Right renal cortex interstitium (tissue), 3 donors: ENCODE data around the gene RETREG1. TPM values are rescaled to one million over a fixed set of nuclear protein-coding genes. Genes with fewer than 3 reads are reported as not detected.
"Not testable (repeated sequence)": the region's sequence is repeated elsewhere in the genome, so short reads cannot be mapped to it uniquely, and the experiment has no call there.

Experiments
- DNase-seq, 3 donors: peaks; one replicate each; pipeline ENCODE4 v3.0.0-alpha.2; 2013; ENCODE audit warnings: low read depth in 3 of 3, low spot score in 2 of 3
- polyA plus RNA-seq, 3 donors: library from polyadenylated mRNA; unstranded; fragments of 120-200 nt; gene quantifications; one replicate each; pipeline ENCODE4 v1.2.1, GENCODE V29; 2013; ENCODE audit not compliant: insufficient read length in 3 of 3

RETREG1 gene
- polyA plus RNA-seq, result 10 to 100 TPM; 41.7 to 54.6 (median 48.9) TPM

GRCh38 chr5:16616536-16617273, at the start of gene RETREG1:
TSS of gene RETREG1 (minus strand) at chr5:16616997. CDS start at chr5:16616971, 26 bp downstream.
- DNase-seq, result no peak

- DNase-seq, result no peak
These were observed 49.5 kb upstream of the RETREG1 start for GRCh38 chr5:16666130-16666882.

DNA sequence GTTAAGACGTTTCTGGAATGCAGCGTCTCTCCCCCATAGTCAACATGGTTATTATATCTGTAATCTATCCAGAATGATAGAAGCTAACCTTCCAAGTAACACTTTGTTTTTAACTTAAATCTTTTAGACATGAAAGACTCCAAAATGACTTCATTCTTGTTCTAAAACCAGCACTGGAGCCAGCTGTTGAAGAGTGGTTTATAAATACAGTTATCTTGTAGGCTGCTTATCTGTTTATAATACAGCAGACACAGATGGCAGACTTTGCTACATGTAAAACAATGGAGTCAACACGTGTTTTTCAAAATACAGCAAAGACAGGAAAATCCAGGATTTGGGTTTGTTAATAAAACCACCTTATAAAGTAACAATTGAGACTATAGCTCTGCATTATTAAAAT, 48.8 kb upstream of the RETREG1 start:
- DNase-seq, result no peak

GRCh38 chr5:16664368-16664767, 47.6 kb upstream of the RETREG1 start:
- DNase-seq, result no peak

DNA sequence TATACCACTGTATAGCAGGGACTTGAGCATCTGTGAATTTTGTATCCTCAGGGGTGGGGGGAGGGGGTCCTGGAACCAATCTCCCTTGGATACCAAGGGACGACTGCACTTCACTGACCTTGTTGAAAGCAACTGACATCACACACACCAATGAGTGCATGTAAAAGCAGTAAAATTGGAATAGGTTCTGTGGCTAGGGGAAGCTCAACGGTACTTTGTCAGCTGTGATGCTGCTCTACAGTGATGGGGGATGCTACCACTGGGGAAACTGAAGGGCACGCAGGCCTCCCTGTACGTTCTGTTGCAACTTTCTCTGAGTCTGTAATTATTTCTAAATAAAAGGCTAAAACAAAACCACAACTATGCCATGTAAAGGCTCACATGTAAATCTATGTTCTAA, 47.0 kb upstream of the RETREG1 start:
- DNase-seq, result no peak

GRCh38 chr5:16661713-16662112, 44.9 kb upstream of the RETREG1 start:
- no peak for DNase-seq

- DNase-seq, result no peak
These were observed 44.2 kb upstream of the RETREG1 start for GRCh38 chr5:16660982-16661381.

- DNase-seq, result no peak
These were observed 42.7 kb upstream of the RETREG1 start for GRCh38 chr5:16659536-16659935.

DNA sequence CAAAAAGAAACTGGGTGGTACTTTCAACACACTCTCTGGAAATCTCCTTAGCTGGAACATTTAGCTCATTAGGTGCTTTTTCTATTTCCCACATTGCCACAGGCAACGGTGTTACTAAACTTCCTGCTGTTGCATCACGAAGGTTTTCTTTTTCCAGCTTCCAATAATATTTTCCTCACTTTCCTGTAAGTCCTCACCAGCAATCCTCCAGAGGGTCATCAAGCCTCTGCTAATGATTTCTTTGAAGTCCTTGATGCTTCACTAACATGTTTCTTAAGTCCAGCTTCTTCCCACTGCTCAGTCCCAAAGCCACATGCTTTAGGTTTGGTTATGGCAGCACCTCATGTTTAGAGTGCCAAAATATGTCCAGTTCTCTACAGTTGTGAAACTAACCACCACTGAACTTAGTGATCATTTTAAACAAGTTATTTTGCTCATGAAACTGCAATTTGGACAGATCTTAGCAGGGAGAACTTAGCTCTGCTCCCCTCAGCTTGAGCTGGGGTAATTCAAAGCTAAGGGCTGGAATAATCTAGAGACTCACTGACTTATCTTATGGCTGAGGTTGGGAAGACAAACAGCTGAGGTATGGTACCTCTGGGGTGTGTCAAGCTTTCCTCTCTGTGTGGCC, 39.9 kb upstream of the RETREG1 start:
- DNase-seq, result no peak

DNA sequence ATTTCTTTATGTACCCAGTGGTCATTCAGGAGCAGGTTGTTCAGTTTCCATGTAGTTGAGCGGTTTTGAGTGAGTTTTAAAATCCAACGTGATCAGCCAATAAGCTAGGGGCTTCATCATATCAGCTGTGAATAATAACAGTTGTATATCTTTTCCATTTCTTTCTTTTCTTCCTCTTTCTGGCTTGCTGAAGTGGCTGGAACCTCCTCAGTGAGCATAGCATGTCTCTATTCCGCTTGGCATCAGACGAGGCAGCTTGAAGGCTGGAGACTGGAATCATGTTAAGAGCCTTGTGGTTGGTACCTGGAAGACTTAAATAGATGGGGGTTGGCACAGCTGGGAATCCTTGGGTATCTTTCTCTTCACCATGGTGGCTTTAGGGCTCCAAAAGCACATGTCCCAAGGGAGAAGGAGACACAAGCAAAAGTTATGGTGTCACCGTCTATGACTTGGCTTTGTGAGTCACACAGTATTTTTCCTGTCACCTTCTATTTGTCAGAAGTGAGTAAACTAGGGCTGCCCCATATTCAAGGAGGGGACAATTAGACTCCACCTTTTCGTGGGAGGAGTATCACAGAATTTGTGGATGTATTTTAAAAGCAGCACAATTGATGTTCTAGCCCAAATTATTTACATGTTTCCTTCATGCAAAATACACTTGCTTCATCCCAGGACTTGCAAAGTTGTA, 38.0 kb upstream of the RETREG1 start:
- DNase-seq, result no peak

DNA sequence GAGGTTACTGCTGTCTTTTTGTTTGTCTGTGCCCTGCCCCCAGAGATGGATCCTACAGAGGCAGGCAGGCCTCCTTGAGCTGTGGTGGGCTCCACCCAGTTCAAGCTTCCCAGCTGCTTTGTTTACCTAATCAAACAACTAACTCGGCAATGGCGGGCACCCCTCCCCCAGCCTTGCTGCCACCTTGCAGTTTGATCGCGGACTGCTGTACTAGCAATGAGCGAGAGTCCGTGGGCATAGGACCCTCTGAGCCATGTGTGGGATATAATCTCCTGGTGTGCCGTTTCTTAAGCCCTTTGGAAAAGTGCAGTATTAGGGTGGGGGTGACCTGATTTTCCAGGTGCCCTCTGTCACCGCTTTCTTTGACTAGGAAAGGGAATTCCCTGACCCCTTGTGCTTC, 31.9 kb upstream of the RETREG1 start:
- not testable (repeated sequence) for DNase-seq

DNA sequence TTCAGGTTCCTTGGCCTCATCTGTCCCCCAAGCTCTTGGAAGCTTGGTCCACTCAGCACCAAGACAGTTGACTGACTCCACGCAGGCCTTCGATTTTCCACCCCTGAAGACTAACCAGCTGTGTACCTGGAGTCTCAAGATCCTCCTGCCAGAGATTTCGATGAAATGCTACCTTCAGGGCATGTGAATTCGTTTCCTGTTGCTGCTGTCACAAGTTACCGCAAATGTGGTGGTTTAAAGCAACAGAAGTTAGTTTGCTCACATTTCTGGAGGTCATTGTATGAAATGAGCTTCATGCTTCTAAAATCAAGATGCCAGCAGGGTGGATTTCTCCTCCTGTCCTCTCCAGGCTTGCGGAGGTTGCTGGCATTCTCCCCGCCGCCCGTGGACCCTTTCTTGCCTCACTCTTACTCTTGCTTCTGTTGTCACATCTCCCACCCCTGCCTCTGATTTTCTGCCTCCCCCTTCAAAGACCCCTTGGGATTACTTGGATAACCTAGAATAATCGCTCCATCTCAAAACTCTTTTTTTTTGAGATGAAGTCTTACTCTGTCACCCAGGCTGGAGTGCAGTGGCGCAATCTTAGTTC, 27.6 kb upstream of the RETREG1 start:
- no peak for DNase-seq

DNA sequence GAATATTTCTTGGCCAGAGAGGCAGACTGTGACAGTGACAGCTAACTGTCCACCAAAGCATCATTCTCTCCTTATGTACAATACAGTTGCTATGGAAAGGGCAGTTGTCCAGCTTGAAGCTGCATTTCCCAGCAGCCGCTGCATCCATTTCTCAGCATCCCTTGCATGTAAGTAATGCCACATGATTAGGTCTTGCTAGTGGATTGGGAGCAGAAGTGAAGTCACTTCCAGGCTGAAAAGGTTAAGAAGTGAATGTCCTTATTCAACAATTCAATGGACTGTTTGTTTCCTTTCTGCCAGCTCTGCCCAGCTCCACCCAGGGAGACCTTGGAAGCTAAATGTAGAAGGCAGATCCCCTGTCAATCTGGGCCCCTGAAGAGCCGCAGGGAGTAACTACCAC, 26.1 kb upstream of the RETREG1 start:
- DNase-seq, result no peak

DNA sequence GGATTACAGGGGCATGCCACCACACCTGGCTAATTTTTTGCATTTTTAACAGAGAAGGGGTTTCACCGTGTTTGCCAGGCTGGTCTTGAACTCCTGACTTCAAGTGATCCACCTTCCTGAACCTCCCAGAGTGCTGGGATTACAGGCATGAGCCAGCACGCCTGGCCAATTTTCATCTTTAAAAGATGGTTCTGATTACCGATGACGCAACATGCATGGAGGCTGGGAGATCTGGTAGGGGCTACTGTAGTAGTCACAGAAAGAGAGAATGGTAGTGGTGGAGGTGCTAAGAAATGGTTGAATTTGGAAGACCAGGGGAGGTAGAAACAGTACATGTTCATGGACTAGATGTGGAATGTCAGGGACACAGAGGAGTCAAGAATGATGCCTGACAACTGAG, 22.4 kb upstream of the RETREG1 start:
- DNase-seq, result no peak

GRCh38 chr5:16628376-16628775, 11.6 kb upstream of the RETREG1 start:
- DNase-seq, result no peak

DNA sequence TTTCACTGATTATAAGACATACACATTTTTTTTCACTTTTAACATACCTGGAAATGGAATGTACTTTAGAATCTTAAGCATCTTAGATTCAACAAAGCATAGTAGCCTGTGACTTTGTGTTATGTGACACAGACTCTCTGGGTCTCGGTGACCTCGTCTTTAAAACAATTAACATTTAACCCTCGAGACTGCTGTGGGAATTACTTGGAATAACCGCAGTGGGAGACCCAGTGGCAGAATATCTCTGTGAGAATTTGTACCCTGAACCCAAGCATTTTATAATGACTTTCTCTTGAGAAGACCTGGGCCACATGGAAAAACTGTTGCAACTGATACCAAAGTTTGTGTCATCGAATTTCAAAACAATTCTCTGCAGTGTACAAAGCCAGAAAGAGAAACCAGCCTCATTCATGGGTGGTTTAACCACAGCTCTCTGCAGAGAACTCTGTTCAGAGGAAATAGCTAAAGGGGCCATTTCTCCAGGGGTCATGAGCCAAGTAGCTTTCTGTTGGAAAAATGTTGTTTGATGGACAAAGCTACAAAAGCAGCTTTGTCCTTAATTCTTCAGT, 10.0 kb upstream of the RETREG1 start:
- DNase-seq, result no peak

DNA sequence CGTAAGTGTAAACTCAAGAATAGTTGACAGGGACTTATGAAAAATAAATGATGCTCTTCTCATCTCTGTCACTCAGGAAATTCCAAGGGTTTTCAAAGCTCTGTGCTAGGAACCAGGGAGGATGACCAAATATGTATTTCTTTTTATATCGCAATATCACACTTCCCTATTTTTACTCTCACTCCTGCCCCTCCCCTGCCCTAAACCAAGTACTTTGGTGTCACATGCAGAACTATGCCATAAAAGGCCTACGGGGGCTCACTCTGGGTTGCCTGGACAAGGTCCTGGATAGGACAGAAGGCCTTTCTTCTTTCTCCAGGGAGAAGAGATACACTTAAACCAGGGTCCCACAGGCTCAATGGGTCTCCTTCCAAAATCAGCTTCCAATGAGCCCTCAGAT, 8.3 kb upstream of the RETREG1 start:
- no peak for DNase-seq

DNA sequence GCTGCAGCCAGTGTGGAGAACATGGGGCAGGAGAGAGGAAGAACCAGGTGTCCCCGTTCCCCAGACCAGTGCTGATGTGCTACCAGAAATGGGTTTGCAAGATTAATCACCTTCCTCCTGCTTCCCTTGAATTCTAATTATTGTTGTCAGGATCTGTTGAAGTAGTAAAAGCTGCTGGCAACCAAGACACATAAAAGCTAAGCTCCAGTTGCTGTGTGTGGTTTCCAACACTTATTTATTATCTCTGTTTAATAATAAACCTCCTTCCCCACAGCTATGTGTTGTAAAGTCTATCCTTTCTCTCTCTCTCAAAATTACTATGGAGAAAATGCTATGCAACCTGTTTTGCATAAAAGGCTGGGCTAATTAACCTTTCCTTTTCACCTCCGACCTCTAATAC, 2.3 kb upstream of the RETREG1 start:
- no peak for DNase-seq

DNA sequence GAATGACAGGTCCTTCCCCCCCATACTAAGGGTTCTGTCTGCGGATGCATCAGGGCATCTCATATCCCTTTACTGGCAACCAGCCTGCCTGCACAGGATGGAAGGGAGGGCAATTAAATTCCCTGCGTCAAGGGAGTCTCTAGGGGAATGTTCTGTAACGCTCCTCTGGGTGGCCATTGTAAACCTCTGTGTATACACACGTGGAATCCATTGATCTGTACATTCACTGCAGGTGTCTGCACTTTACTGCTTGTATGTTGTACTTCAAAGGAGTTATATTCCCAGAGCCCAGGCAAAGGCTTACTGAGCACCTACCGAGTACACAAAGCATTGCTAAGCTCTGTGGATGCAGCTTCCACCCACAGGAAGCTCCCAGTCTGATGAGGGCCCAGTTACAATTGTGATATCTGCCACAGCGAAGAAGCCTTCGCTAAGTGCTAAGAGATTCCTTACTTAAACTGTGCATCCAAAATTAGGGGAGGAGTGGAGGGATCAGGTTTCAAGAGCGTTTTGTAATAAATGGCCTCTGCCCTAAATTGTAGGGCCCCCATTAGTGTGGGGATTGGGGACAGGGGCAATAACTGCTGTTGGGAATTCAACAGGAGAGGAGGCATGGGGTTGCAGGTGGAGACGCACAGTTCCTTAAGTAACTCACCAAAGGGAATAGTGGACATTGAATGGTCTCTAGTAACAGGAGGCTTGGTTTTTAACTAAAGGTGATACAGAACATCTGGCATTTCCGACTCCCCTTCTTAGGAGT, 1.5 kb upstream of the RETREG1 start:
- no peak for DNase-seq
